Keratinocyte (primary cell): Measurements from ENCODE around the gene PRXL2A.

Experiments
- CTCF ChIP-seq, 3 experiments: IDR thresholded peaks in 1 of 3; conservative IDR thresholded peaks in 1 of 3; optimal IDR thresholded peaks in 1 of 3; 2 replicates in 2 of 3; 3 replicates in 1 of 3; pipeline versions ENCODE3 to v1.5.1; 2011; ENCODE audit warnings: low read length in 3 of 3, mild to moderate bottlenecking in 3 of 3, moderate library complexity in 2 of 3, control low read depth in 1 of 3, inconsistent platforms in 1 of 3; ENCODE audit not compliant: insufficient read depth in 2 of 3; ENCODE audit errors: extremely low read depth in 1 of 3
- EZH2 ChIP-seq: IDR thresholded peaks from one replicate; pipeline ENCODE4 v1.6.1; 2012; ENCODE audit warnings: inconsistent platforms, mild to moderate bottlenecking, low read length, moderate library complexity

- TF ChIP-seq CTCF (optimal IDR thresholded peaks at IDR 0.05 in 1 of 3, IDR thresholded peaks at IDR 0.05 in 1 of 3, conservative IDR thresholded peaks at IDR 0.05 in 1 of 3; ENCODE audit: extremely low read depth in 1 of 3, insufficient read depth in 2 of 3, low read length in 3 of 3) (no peak), EZH2 (no peak)
Observed at GRCh38 chr10:80447436-80448190, 39.3 kb downstream of the PRXL2A start.
